ENCODE results near the gene EEA1.

DNA sequence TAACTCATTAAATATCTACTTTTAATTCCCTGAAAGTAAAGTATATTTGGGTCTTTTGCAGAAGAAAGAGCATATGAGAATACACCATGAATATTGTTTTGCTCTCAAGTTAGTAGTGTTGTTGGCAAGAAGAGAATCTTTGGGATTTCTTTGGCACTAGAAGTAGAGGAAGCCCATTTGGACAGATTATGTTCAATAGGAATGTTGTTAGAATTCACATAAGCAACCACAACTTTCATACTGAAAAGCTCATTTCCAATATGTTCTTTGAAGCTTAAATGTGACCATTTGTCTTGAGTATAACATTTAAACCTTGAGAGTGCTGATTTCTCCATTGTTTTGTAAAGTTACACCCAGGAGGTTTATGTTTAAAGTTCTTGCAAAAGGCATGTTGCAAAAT is 188.7 kb downstream of the EEA1 start:
- TF ChIP-seq, protein P1, sequence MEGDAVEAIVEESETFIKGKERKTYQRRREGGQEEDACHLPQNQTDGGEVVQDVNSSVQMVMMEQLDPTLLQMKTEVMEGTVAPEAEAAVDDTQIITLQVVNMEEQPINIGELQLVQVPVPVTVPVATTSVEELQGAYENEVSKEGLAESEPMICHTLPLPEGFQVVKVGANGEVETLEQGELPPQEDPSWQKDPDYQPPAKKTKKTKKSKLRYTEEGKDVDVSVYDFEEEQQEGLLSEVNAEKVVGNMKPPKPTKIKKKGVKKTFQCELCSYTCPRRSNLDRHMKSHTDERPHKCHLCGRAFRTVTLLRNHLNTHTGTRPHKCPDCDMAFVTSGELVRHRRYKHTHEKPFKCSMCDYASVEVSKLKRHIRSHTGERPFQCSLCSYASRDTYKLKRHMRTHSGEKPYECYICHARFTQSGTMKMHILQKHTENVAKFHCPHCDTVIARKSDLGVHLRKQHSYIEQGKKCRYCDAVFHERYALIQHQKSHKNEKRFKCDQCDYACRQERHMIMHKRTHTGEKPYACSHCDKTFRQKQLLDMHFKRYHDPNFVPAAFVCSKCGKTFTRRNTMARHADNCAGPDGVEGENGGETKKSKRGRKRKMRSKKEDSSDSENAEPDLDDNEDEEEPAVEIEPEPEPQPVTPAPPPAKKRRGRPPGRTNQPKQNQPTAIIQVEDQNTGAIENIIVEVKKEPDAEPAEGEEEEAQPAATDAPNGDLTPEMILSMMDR (conservative IDR thresholded peaks at IDR 0.05; ENCODE audit: low read length), result no peak
- no peak for TF ChIP-seq EZH2phosphoT487 (IDR thresholded peaks at IDR 0.05; ENCODE audit: borderline replicate concordance, low read depth, low read length)
